Endothelial cell of umbilical vein (primary cell): Measurements from ENCODE around the gene ERCC2.

Source experiments
- CTCF ChIP-seq, 2 donors: IDR thresholded peaks; 1 replicate in 1 of 2; 2 replicates in 1 of 2; pipeline ENCODE4 v1.5.1; 2011; ENCODE audit warnings: low read length in 2 of 2, mild to moderate bottlenecking in 2 of 2, moderate library complexity in 2 of 2, control low read depth in 1 of 2, inconsistent platforms in 1 of 2, low read depth in 1 of 2; ENCODE audit not compliant: insufficient read depth in 1 of 2; ENCODE audit errors: extremely low read depth in 1 of 2
- EZH2 ChIP-seq: IDR thresholded peaks from 2 replicates; pipeline ENCODE4 v1.6.1; 2012; ENCODE audit warnings: borderline replicate concordance, low read depth, mild to moderate bottlenecking, moderate library complexity, low read length, inconsistent platforms; ENCODE audit not compliant: severe bottlenecking
- FOS ChIP-seq: IDR thresholded peaks from 2 replicates; pipeline ENCODE4 v1.6.1; 2011; ENCODE audit warnings: mild to moderate bottlenecking, low read length, moderate library complexity, borderline replicate concordance; ENCODE audit not compliant: insufficient read depth
- MAX ChIP-seq: IDR thresholded peaks from 2 replicates; pipeline ENCODE4 v1.6.1; 2011; ENCODE audit not compliant: insufficient read depth, insufficient read length
- MYC ChIP-seq: IDR thresholded peaks from one replicate; pipeline ENCODE4 v1.6.1; 2011; ENCODE audit warnings: mild to moderate bottlenecking, low read depth, low read length
- POLR2A ChIP-seq: IDR thresholded peaks from 2 replicates; pipeline ENCODE4 v1.6.1; 2012; ENCODE audit warnings: low read depth, mild to moderate bottlenecking, control low read depth, low read length
- POLR2AphosphoS5 ChIP-seq: IDR thresholded peaks from 2 replicates; pipeline ENCODE4 v1.6.1; 2012; ENCODE audit warnings: low read depth, mild to moderate bottlenecking, control low read depth, low read length, moderate library complexity; ENCODE audit not compliant: insufficient read depth

GRCh38 chr19:45417151-45417550 is 46.8 kb upstream of the ERCC2 start:
- TF ChIP-seq MAX (no peak), POLR2AphosphoS5 (no peak), CTCF (IDR thresholded peaks at IDR 0.05; ENCODE audit: extremely low read depth in 1 of 2, insufficient read depth in 1 of 2, low read depth in 1 of 2, low read length in 2 of 2) (no peak), POLR2A (no peak), FOS (no peak), EZH2 (no peak), MYC (no peak)
